Epithelial cell of prostate (primary cell): ENCODE results near the gene PTPDC1.
A peak's percentile ranks its signal among the peaks of the same experiment; 100 is the strongest.
"Not testable (repeated sequence)": the region's sequence is repeated elsewhere in the genome, so short reads cannot be mapped to it uniquely, and the experiment has no call there.

Experiments
- DNase-seq: peaks from one replicate; pipeline ENCODE4 v3.0.0-alpha.2; 2011; ENCODE audit warnings: low read depth, low spot score
- H3K27ac ChIP-seq: fragments of 450-650 bp; 2 replicates; pipeline ENCODE4 v1.5.1; 2017; ENCODE audit warnings: mild to moderate bottlenecking

PTPDC1 gene

DNA sequence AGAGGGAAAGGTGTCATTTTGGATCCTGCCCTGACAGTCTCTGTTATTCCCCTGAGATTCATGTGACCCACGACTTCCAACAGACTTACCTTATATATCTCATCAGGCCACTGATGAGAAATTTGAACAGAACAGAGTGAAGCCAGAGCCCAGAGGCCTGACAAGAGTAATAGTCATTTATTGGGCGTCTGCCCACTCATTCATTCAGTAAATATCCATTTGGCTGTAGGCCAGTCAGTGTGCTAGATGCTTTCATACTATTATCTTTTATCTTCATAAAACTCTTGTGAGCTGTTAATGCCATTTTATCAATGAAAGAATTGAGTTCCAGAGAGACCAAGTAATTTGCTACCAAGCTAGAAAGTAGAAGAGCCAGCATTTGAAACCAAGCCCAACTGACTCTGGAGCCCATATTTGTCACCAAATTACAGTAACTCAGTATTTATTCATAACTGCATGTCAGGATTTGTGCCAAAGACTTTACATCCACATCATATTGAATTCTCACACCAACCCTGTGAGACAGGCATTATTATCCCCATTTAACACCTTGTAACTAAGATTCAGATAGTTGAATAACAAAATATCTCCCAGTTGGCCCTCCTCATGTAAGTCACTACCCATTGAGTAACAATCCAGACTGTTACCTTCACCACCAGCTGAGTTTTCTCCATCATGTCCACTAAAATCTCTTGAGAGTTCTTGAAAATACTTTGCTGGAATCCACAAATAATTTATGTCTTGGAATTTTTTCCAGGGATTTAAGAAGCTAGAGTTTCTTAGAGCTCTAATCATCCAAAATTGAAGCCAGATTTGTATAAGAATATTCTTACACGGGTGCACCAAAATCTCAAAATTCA lies 2.5 kb downstream of the PTPDC1 start:
- H3K27ac ChIP-seq, result peak overlapping the region; percentile 29
- DNase-seq, result peak; percentile 34

DNA sequence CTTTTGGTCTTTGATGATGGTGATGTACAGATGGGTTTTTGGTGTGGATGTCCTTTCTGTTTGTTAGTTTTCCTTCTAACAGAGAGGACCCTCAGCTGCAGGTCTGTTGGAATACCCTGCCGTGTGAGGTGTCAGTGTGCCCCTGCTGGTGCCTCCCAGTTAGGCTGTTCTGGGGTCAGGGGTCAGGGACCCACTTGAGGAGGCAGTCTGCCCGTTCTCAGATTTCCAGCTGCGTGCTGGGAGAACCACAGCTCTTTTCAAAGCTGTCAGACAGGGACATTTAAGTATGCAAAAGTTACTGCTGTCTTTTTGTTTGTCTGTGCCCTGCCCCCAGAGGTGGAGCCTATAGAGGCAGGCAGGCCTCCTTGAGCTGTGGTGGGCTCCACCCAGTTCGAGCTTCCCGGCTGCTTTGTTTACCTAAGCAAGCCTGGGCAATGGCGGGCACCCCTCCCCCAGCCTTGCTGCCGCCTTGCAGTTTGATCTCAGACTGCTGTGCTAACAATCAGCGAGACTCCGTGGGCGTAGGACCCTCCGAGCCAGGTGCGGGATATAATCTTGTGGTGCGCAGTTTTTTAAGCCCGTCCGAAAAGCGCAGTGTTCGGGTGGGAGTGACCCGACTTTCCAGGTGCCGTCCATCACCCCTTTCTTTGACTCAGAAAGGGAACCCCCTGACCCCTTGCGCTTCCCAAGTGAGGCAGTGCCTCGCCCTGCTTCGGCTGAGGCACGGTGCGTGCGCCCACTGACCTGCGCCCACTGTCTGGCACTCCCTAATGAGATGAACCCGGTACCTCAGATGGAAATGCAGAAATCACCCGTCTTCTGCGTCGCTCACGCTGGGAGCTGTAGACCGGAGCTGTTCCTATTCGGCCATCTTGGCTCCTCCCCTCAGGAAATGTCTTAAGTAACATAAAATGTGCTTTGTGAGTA lies 10.2 kb downstream of the PTPDC1 start:
- H3K27ac ChIP-seq, DNase-seq: not testable (repeated sequence)

DNA sequence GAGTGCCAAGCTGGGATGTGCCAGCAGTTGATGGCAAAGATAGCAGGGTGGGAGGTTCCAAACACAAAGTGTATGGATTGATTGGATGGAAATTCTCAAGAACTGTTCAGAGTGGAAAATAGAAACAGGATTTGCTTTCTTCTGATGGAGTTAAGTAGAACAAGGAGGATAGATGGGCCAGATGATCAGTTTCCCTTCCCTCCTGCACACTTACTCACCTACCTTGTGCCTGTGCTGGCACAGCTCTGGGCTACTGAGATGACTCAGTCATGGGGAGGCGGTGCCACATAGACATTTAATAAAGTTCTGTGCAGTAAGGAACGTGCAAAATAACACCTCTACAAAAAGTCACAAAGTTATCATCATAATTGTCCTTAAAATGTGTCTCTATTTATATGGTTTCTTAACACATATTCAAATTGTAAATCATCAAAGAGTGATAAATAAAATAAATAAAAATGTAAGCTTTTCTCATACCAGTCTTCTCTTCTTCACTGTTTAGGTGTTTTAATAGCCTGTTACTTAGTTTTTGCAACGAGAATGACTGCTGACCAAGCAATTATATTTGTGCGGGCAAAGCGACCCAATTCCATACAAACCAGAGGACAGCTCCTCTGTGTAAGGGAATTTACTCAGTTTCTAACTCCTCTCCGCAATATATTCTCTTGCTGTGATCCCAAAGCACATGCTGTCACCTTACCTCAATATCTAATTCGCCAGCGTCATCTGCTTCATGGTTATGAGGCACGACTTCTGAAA lies 12.7 kb downstream of the PTPDC1 start:
- DNase-seq, result peak; percentile 56
- H3K27ac ChIP-seq, result peak overlapping the region; percentile 44

DNA sequence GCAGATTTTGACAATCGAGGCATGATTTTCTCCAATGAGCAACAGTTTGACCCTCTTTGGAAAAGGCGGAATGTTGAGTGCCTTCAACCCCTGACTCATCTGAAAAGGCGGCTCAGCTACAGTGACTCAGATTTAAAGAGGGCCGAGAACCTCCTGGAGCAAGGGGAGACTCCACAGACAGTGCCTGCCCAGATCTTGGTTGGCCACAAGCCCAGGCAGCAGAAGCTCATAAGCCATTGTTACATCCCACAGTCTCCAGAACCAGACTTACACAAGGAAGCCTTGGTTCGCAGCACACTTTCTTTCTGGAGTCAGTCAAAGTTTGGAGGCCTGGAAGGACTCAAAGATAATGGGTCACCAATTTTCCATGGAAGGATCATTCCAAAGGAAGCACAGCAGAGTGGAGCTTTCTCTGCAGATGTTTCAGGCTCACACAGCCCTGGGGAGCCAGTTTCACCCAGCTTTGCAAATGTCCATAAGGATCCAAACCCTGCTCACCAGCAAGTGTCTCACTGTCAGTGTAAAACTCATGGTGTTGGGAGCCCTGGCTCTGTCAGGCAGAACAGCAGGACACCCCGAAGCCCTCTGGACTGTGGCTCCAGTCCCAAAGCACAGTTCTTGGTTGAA lies 13.6 kb downstream of the PTPDC1 start:
- peak; percentile 66 for DNase-seq
- peak overlapping the region; percentile 44 for H3K27ac ChIP-seq

DNA sequence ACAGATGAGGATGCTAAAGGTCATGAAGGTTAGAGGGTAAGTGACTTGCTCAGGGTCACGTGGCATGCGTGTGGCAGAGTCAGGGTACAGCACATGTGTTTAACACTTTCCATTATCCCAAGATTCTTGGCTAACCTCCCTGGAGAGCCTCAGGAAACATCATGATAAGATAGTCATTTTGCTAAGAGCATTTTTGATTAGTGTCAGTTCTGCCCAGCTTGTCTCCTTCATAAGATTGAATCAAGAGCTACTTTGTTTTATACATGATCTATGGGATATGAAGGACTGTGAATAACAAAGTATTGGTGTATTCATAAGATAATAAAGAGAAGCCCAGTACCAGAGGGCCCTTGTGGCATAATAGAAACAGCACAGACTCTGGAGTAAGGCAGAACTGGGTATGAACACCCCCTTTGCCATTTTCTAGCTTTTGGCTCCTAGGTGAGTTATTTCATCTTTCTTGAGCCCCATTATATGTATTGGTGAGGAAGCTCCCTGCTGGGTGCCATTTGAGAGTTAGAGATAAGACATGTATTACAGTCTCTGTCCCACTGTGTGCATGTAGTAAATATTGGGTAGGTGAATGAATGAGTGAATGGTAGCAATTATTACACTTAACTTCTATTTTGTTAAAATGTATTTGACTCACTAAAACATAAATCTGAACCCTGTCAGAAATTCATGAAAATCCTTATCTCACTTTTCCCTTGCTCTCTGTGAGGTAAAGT lies 16.1 kb downstream of the PTPDC1 start:
- DNase-seq, result no peak

DNA sequence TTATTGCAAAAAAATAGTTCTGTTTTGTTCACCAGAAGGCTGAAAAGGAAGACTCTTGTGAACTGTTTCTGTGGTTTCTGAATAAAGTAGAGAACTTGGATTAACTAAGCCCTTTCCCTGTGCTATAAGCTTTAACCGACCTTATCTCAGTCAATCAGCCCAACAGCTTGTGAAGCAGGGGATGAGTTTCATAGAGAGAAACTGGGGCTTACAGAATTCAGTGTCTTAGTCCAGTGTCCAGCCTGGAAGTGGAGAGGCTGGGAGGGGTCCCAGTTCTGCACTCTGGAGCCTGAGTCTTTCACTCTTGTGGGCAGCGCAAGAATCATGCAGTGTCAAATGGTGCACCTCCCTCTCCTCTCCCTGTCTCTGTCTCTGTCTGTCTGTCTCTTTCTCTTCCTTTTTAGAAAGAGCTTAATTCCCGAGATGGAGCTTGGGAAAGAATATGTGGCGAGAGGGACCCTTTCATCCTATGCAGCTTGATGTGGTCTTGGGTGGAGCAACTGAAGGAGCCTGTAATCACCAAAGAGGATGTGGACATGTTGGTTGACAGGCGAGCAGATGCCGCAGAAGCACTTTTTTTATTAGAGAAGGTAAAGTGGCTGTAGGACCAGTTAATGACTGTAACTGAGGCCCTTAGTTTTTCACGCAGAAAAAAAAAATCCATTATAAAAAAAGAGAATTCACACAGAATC lies 17.0 kb downstream of the PTPDC1 start:
- H3K27ac ChIP-seq, result no peak overlapping the region
- DNase-seq, result no peak

More for the DNA sequence above, 16.1 kb downstream of the PTPDC1 start:
- H3K27ac ChIP-seq, result no peak overlapping the region

DNA sequence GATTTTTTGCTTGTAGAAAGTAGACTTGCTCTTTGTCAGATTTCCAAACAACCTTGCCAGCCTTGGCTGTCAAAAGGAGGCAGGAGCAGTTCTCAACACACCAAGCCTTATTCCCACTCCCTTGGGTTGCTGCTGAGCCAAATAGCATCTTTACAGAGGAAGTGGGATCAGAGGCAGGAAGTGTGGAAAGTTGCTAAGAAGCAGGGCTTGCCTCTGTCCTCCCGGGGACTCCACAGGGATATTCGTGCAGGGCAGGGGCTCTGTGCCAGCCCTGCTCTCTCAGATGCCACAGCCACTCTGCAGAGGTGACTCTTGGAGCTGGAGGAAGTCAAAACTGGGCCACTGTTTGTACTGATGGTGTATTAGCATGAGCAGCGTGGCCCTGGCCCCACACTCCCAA lies 24.3 kb downstream of the PTPDC1 start:
- no peak overlapping the region for H3K27ac ChIP-seq
- no peak for DNase-seq

DNA sequence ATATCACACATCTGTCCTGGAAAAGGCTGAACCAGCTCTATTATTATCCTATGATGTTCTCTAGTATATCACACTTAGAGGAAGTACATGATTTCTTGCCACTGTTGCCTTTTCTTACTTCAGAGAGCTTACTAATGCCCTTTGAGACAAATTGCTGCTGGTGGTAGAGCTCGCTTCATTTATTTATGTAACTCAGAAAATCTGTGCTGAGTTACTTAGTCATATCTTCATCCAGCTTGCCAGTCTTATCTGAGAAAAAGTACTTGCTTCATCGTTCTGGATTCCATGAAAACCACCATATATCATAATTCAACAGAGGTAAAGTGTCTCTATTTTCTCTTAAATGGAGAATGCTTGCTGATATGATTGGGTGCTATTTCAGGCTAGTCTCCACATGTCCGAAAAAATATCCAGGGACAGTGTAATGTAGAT lies 26.6 kb downstream of the PTPDC1 start:
- peak overlapping the region; percentile 45 for H3K27ac ChIP-seq
- DNase-seq, result no peak

DNA sequence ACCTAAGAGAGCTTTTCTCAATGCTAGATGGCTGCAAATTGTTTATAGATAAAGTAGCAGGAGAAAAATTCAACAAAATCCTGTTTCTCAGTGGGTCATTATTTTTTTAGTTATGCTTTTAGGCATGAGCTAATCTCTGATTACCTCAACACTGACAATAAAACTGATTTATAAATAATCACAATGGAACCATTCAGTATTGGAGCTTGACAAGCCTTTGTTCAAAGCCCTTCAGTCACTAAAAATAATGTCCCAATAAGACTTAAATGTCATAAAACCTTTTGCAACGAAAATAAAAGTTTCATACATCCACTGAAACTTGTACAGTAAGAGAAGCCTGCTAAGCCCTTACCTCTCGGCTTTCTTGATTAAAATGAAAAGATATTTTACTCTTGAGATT lies 27.2 kb downstream of the PTPDC1 start:
- no peak for DNase-seq
- peak overlapping the region; percentile 45 for H3K27ac ChIP-seq

DNA sequence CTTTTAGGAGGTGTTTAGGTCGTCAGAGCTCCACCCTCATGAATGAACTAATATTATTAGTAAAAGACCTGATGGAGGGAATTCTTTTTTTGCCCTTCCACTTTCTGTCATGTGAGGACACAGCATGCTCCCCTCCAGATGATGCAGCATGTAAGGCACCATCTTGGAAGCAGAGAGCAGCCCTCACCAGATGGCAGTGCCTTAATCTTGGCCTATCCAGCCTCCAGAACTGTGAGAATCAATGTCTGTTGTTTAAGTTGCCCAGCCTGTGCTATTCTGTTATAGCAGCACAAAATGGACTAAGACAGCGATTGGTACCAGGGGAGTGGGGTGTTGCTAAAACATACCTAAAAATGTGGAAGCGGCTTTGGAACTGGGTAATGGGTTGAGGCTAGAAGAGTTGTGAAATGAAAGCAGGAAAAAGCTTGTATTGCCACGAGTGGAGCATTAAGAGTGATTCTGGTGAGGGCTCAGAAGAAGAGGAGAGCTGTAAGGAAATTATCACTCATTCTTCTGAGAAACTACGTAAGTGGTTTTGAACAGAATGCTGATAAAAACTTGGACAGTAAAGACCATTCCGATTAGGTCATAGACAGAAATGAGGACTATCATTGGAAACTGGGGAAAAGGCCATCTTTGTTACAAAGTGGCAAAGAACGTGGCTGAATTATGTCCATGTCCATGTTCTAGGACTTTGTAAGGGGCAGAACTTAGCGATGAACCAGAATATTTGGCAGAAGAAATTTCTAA lies 28.6 kb downstream of the PTPDC1 start:
- H3K27ac ChIP-seq, result no peak overlapping the region
- no peak for DNase-seq

DNA sequence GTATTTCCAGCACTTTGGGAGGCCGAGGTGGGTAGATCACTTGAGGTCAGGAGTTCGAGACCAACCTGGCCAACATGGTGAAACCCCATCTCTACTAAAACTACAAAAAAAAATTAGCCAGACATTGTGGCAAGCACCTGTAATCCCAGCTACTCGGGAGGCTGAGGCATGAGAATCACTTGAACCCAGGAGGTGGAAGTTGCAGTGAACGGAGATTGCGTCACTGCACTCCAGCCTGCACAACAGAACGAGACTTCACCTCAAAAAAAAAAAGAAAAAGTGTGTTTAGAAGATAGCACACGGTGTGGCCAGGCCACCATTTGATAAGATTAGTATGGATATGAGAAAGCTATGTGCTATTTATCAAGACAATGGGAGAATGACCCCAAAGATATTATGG lies 35.8 kb downstream of the PTPDC1 start:
- DNase-seq, result not testable (repeated sequence)
- peak overlapping the region; percentile 30 for H3K27ac ChIP-seq

DNA sequence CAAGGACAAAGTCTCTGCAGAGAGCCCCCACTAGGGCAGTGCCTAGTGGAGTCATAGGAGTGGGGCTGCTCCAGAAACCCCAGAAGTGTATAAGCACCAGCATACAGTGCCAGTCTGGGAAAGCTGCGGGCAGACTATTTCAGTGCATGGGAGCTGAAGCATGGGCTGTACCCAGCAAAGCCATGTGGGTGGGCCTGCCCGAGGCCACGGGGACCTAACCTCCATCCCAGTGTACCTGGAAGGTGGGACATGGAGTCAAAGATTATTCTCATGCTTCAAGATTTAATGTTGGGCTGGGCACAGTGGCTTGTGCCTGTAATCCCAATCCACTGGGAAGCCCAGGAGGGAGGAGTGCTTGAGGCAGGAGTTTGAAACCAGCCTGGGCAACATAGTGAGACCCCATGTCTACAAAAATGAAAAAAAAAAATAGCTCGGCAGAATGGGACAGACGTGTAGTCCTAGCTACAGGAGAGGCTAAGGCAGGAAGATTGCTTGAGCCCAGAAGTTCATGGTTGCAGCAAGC lies 36.7 kb downstream of the PTPDC1 start:
- H3K27ac ChIP-seq, result no peak overlapping the region
- DNase-seq, result no peak

DNA sequence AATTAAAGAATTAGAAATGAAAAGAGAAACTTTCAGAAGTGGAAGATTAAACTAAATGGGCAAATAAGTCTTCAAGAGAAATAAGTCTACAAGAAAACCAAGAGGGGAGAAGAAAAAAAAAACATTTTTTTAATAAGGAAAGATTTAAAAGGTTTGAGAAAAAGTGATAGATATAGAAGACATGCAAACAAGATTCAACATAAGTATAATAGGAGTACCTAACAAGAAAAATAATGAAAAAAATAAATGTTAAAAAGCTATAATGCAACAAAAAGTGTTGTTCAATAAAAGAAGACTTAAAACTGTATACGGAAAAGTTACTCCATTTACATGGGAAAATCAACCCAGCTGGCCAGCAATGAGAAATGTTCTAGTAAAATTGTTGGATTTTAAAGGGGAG lies 42.6 kb downstream of the PTPDC1 start:
- H3K27ac ChIP-seq, result no peak overlapping the region

DNA sequence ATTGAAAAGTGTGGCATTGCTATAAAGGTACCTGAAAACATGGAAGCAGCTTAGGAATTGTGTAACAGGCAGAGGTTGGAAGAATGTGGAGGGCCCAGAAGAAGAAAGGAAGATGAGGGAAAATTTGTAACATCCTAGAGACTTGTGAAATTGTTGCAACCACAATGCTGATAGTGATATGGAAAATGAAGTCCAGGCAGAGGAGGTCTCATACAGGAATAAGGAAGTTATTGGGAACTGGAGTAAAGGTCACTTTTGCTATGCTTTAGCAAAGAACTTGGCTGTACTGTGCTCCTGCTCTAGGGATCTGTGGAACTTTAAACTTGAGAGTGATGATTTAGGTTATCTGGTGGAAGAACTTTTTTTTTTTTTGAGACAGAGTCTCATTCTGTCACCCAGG lies 43.5 kb downstream of the PTPDC1 start:
- DNase-seq, result no peak
- no peak overlapping the region for H3K27ac ChIP-seq

More for the DNA sequence above, 42.6 kb downstream of the PTPDC1 start:
- no peak for DNase-seq

DNA sequence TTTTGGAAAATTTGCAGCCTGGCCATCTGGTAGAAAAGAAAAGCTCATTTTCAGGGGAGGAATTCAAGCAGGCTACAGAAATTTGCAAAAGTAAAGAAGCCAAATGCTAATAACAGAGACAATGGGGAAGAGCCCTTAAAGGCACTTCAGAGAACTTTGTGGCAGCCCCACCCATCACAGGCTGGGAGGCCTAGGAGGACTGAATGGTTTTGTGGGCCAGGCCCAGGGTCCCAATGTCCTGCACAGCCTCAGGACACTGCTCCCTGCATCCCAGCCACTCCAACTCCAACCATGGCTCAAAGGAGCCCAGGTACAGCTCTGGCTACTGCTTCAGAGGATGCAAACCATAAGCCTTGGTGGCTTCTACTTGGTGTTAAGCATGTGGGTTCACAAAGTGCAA lies 44.3 kb downstream of the PTPDC1 start:
- no peak overlapping the region for H3K27ac ChIP-seq
- DNase-seq, result no peak

DNA sequence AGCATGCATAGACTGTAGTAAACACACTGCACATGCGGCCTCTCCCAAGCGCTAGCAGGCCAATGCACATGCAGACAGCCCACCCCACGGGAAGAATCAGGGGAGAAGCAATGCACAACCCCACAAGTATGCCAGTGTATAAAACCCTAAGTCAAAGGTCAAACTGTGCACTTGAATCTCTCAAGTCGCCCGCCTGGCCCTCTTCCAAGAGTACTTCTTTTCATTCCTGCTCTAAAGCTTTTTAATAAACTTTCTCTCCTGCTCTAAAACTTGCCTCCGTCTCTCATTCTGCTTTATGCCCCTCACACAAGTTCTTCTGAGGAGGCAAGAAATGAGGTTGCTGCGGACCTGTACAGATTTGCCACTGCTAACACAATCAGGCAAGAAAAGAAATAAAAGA lies 50.4 kb downstream of the PTPDC1 start:
- no peak for DNase-seq
- peak overlapping the region; percentile 37 for H3K27ac ChIP-seq

DNA sequence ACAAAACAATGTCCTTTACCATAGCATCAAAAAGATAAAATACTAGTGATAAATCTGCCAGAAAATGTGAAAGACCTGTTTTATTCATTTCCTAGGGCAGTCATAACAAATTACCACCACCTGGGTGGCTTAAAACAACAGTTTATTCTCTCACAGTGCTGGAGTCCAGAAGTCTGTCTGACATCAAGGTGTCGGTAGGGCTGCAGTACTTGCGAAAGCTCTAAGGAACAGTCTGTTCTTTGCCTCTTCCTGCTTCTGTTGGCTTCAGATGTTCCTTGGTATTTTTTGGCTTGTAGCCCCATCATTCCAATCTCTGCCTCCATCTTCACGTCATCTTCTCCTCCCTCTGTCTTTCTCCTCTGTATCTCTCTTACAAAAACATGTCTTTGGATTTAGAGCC lies 51.0 kb downstream of the PTPDC1 start:
- DNase-seq, result no peak
- peak overlapping the region; percentile 37 for H3K27ac ChIP-seq
